ENCODE results near the gene FHAD1. TPM values are rescaled to one million over a fixed set of nuclear protein-coding genes. Genes with fewer than 3 reads are reported as not detected.

FHAD1 gene
- 1 to 10 TPM in 1 of 4 donors, not detected in 3; 1.6 TPM for total RNA-seq

GRCh38 chr1:15246960-15247614 lies at the start of gene FHAD1:
Gene FHAD1 (plus strand): TSS chr1:15247223. CDS start chr1:15251785, 4,562 bp downstream.
- no peaks in the 10 kb centered on the region for H3K36me3 ChIP-seq
- H3K27me3 ChIP-seq, result peaks cover 30% of the 10 kb centered on the region
- H3K27ac ChIP-seq, result no peak within 1 kb of the TSS
- TF ChIP-seq EP300 (IDR thresholded peaks at IDR 0.05), result no peak
- no peak for TF ChIP-seq POLR2A (IDR thresholded peaks at IDR 0.05)
- H3K4me3 ChIP-seq, result peak within 1 kb of the TSS; percentile 52
- no peaks in the 10 kb centered on the region for H3K9me3 ChIP-seq
- DNase-seq (ENCODE audit: low spot score in 2 of 2), result no peak
- H3K4me1 ChIP-seq, result peaks cover 16% of the 10 kb centered on the region
- WGBS, result 34% methylated on average over 7 of the region's 55 CpGs

GRCh38 chr1:15197591-15198447 lies 49.2 kb upstream of the FHAD1 start:
- Histone ChIP-seq H3K27ac (no peak overlapping the region), H3K36me3 (no peaks in the 10 kb centered on the region), H3K27me3 (no peaks in the 10 kb centered on the region), H3K4me1 (no peaks in the 10 kb centered on the region), H3K4me3 (no peak overlapping the region), H3K9me3 (no peaks in the 10 kb centered on the region)
- DNase-seq (ENCODE audit: low spot score in 2 of 2), result no peak
- TF ChIP-seq POLR2A (IDR thresholded peaks at IDR 0.05) (no peak), POLR2AphosphoS5 (IDR thresholded peaks at IDR 0.05) (no peak), CTCF (IDR thresholded peaks at IDR 0.05) (no peak), EP300 (IDR thresholded peaks at IDR 0.05) (no peak)
- 87% methylated on average over 12 of the region's 12 CpGs for WGBS

- H3K27me3 ChIP-seq, result no peaks in the 10 kb centered on the region
- H3K4me1 ChIP-seq, result no peaks in the 10 kb centered on the region
- no peak overlapping the region for H3K27ac ChIP-seq
- H3K36me3 ChIP-seq, result no peaks in the 10 kb centered on the region
- TF ChIP-seq POLR2A (IDR thresholded peaks at IDR 0.05) (no peak), POLR2AphosphoS5 (IDR thresholded peaks at IDR 0.05) (no peak), EP300 (IDR thresholded peaks at IDR 0.05) (no peak), CTCF (IDR thresholded peaks at IDR 0.05) (no peak)
- H3K4me3 ChIP-seq, result no peak overlapping the region
- no peak for DNase-seq (ENCODE audit: low spot score in 2 of 2)
- WGBS, result 91% methylated on average over 7 of the region's 8 CpGs
- no peaks in the 10 kb centered on the region for H3K9me3 ChIP-seq
Observed at GRCh38 chr1:15198684-15199083, 48.3 kb upstream of the FHAD1 start.

GRCh38 chr1:15201221-15201620 lies 45.8 kb upstream of the FHAD1 start:
- TF ChIP-seq EP300 (IDR thresholded peaks at IDR 0.05) (no peak), POLR2AphosphoS5 (IDR thresholded peaks at IDR 0.05) (no peak), CTCF (IDR thresholded peaks at IDR 0.05) (no peak), POLR2A (IDR thresholded peaks at IDR 0.05) (no peak)
- DNase-seq (ENCODE audit: low spot score in 2 of 2), result no peak
- H3K9me3 ChIP-seq, result no peaks in the 10 kb centered on the region
- no peak overlapping the region for H3K4me3 ChIP-seq
- H3K4me1 ChIP-seq, result no peaks in the 10 kb centered on the region
- 84% methylated on average over 4 of the region's 4 CpGs for WGBS
- H3K27ac ChIP-seq, result no peak overlapping the region
- H3K36me3 ChIP-seq, result no peaks in the 10 kb centered on the region
- H3K27me3 ChIP-seq, result no peaks in the 10 kb centered on the region

GRCh38 chr1:15201849-15202551 lies 45.0 kb upstream of the FHAD1 start:
- Histone ChIP-seq H3K36me3 (no peaks in the 10 kb centered on the region), H3K27me3 (no peaks in the 10 kb centered on the region), H3K4me1 (no peaks in the 10 kb centered on the region), H3K4me3 (no peak overlapping the region), H3K9me3 (no peaks in the 10 kb centered on the region), H3K27ac (no peak overlapping the region)
- 85% methylated on average over 13 of the region's 13 CpGs for WGBS
- DNase-seq (ENCODE audit: low spot score in 2 of 2), result no peak
- TF ChIP-seq CTCF (IDR thresholded peaks at IDR 0.05) (no peak), EP300 (IDR thresholded peaks at IDR 0.05) (no peak), POLR2AphosphoS5 (IDR thresholded peaks at IDR 0.05) (no peak), POLR2A (IDR thresholded peaks at IDR 0.05) (no peak)
